Astrocyte (in vitro differentiated cells and primary cell): ENCODE measurements around the gene ITPKB. TPM values are rescaled to one million over a fixed set of nuclear protein-coding genes. Genes with fewer than 3 reads are reported as not detected.

Experiments
- DNase-seq: peaks from one replicate; pipeline ENCODE4 v3.0.0-alpha.2; 2010; ENCODE audit warnings: low read depth
- FAIRE-seq: peaks from 2 replicates; lab custom pipeline; 2011; peaks lifted over from hg19 to GRCh38; lab: Jason Lieb, UNC
- H2AFZ ChIP-seq: 2 replicates; pipeline ENCODE4 v1.6.0; 2012; ENCODE audit warnings: low read depth, low read length, inconsistent platforms
- H3K27ac ChIP-seq: 2 replicates; pipeline ENCODE4 v1.5.1; 2011; ENCODE audit warnings: low read depth, low read length, inconsistent platforms
- H3K27me3 ChIP-seq: 2 replicates; pipeline ENCODE4 v1.6.0; 2011; ENCODE audit warnings: low read length, inconsistent platforms; ENCODE audit not compliant: insufficient read depth
- H3K36me3 ChIP-seq: 2 replicates; pipeline ENCODE4 v1.5.1; 2011; ENCODE audit warnings: low read length, inconsistent platforms; ENCODE audit not compliant: insufficient read depth
- H3K4me1 ChIP-seq: 2 replicates; pipeline ENCODE4 v1.5.1; 2011; ENCODE audit warnings: low read length, inconsistent platforms; ENCODE audit not compliant: insufficient read depth
- H3K4me2 ChIP-seq: 2 replicates; pipeline ENCODE4 v1.6.0; 2012; ENCODE audit warnings: low read length, inconsistent platforms
- H3K4me3 ChIP-seq: 2 replicates; pipeline ENCODE4 v1.5.1; 2011; ENCODE audit warnings: low read depth, mild to moderate bottlenecking, low read length, inconsistent platforms; ENCODE audit not compliant: insufficient read depth
- H3K79me2 ChIP-seq: 2 replicates; pipeline ENCODE4 v1.6.0; 2012; ENCODE audit warnings: mild to moderate bottlenecking, low read length, inconsistent platforms; ENCODE audit not compliant: insufficient read depth
- H3K9ac ChIP-seq: 2 replicates; pipeline ENCODE4 v1.6.0; 2012; ENCODE audit warnings: mild to moderate bottlenecking, low read length, inconsistent platforms
- H3K9me3 ChIP-seq: 2 replicates; pipeline ENCODE4 v1.5.1; 2012; ENCODE audit warnings: low read depth, mild to moderate bottlenecking, low read length, inconsistent platforms; ENCODE audit not compliant: insufficient read depth
- H4K20me1 ChIP-seq: 2 replicates; pipeline ENCODE4 v1.6.0; 2012; ENCODE audit warnings: low read length, inconsistent platforms; ENCODE audit not compliant: insufficient read depth
- H3K27ac Mint-ChIP-seq: one replicate; pipeline ENCODE4 v1.8.0; 2021; ENCODE audit warnings: mild to moderate bottlenecking, mixed read lengths; ENCODE audit not compliant: unreplicated experiment
- H3K27me3 Mint-ChIP-seq: one replicate; pipeline ENCODE4 v1.8.0; 2021; ENCODE audit warnings: low read depth, mixed read lengths; ENCODE audit not compliant: unreplicated experiment
- H3K36me3 Mint-ChIP-seq: one replicate; pipeline ENCODE4 v1.8.0; 2021; ENCODE audit warnings: low read depth, mixed read lengths; ENCODE audit not compliant: unreplicated experiment
- H3K4me1 Mint-ChIP-seq: one replicate; pipeline ENCODE4 v1.8.0; 2021; ENCODE audit warnings: low read depth, mixed read lengths; ENCODE audit not compliant: unreplicated experiment
- H3K4me3 Mint-ChIP-seq: one replicate; pipeline ENCODE4 v1.8.0; 2021; ENCODE audit warnings: mild to moderate bottlenecking, moderate library complexity, mixed read lengths; ENCODE audit not compliant: unreplicated experiment
- H3K9me3 Mint-ChIP-seq: one replicate; pipeline ENCODE4 v1.8.0; 2021; ENCODE audit warnings: mild to moderate bottlenecking, mixed read lengths; ENCODE audit not compliant: unreplicated experiment
- CTCF ChIP-seq: IDR thresholded peaks from 2 replicates; pipeline ENCODE4 v1.5.1; 2011; ENCODE audit warnings: low read depth, mild to moderate bottlenecking, inconsistent platforms, low read length, moderate library complexity; ENCODE audit not compliant: insufficient read depth
- EZH2 ChIP-seq: IDR thresholded peaks from 2 replicates; pipeline ENCODE4 v1.6.1; 2012; ENCODE audit warnings: mild to moderate bottlenecking, low read length, inconsistent platforms; ENCODE audit not compliant: insufficient read depth
- total RNA-seq: library from RNA; stranded (reverse); gene quantifications from 2 replicates; pipeline ENCODE4 v1.2.1, GENCODE V29; 2021

The ITPKB gene
- total RNA-seq, 1 donor from 2014 or later: 10.5 TPM

GRCh38 chr1:226672339-226672762, 66.7 kb downstream of the ITPKB start:
- Mint-ChIP-seq H3K27me3 (no peaks in the 10 kb centered on the region), H3K4me3 (no peak overlapping the region), H3K27ac (no peak overlapping the region), H3K4me1 (peaks cover 10% of the 10 kb centered on the region), H3K9me3 (peaks cover 3% of the 10 kb centered on the region), H3K36me3 (peaks cover 3% of the 10 kb centered on the region)
- TF ChIP-seq EZH2 (no peak), CTCF (no peak)
- Histone ChIP-seq H3K4me3 (no peak overlapping the region), H4K20me1 (peaks cover 2% of the 10 kb centered on the region), H3K27me3 (no peaks in the 10 kb centered on the region), H3K36me3 (no peaks in the 10 kb centered on the region), H3K27ac (no peak overlapping the region), H3K4me2 (no peak overlapping the region), H3K79me2 (peaks cover 1% of the 10 kb centered on the region), H3K9me3 (no peaks in the 10 kb centered on the region), H2AFZ (no peak overlapping the region), H3K4me1 (peaks cover 10% of the 10 kb centered on the region), H3K9ac (no peak overlapping the region)
- DNase-seq (no peak), FAIRE-seq (no peak)

GRCh38 chr1:226671277-226671676, 67.8 kb downstream of the ITPKB start:
- peaks cover 3% of the 10 kb centered on the region for H3K9me3 Mint-ChIP-seq
- Histone ChIP-seq H3K4me1 (no peaks in the 10 kb centered on the region), H3K4me3 (no peak overlapping the region), H3K79me2 (peaks cover 4% of the 10 kb centered on the region), H3K36me3 (no peaks in the 10 kb centered on the region), H3K27me3 (no peaks in the 10 kb centered on the region), H2AFZ (no peak overlapping the region), H3K27ac (no peak overlapping the region), H4K20me1 (peaks cover under 1% of the 10 kb centered on the region), H3K4me2 (no peak overlapping the region), H3K9ac (no peak overlapping the region), H3K9me3 (no peaks in the 10 kb centered on the region)
- H3K36me3 Mint-ChIP-seq: peaks cover 3% of the 10 kb centered on the region
- H3K27ac Mint-ChIP-seq: no peak overlapping the region
- H3K27me3 Mint-ChIP-seq: no peaks in the 10 kb centered on the region
- H3K4me3 Mint-ChIP-seq: no peak overlapping the region
- no peak for DNase-seq
- peaks cover 2% of the 10 kb centered on the region for H3K4me1 Mint-ChIP-seq
- TF ChIP-seq EZH2 (no peak), CTCF (no peak)
- FAIRE-seq: no peak

- H3K9me3 Mint-ChIP-seq: peaks cover 3% of the 10 kb centered on the region
- H3K27me3 Mint-ChIP-seq: no peaks in the 10 kb centered on the region
- H3K27ac ChIP-seq: no peak overlapping the region
- H3K27ac Mint-ChIP-seq: no peak overlapping the region
- no peaks in the 10 kb centered on the region for H3K27me3 ChIP-seq
- no peaks in the 10 kb centered on the region for H3K36me3 ChIP-seq
- H3K4me1 ChIP-seq: peaks cover 4% of the 10 kb centered on the region
- no peak overlapping the region for H3K4me2 ChIP-seq
- DNase-seq (no peak), FAIRE-seq (no peak)
- TF ChIP-seq EZH2 (no peak), CTCF (no peak)
- H3K9me3 ChIP-seq: no peaks in the 10 kb centered on the region
- no peak overlapping the region for H3K9ac ChIP-seq
- H3K36me3 Mint-ChIP-seq: peaks cover 3% of the 10 kb centered on the region
- peaks cover 4% of the 10 kb centered on the region for H3K4me1 Mint-ChIP-seq
- no peak overlapping the region for H3K4me3 Mint-ChIP-seq
- no peak overlapping the region for H2AFZ ChIP-seq
- H4K20me1 ChIP-seq: no peaks in the 10 kb centered on the region
- no peak overlapping the region for H3K4me3 ChIP-seq
- peaks cover 4% of the 10 kb centered on the region for H3K79me2 ChIP-seq
Measured at GRCh38 chr1:226670073-226670472, 69.0 kb downstream of the ITPKB start.
